Testis (tissue), 3 donors: Measurements from ENCODE around the gene LIPE. TPM values are rescaled to one million over a fixed set of nuclear protein-coding genes. Genes with fewer than 3 reads are reported as not detected.

ENCODE experiments used
- DNase-seq: peaks from one replicate; pipeline ENCODE4 v3.0.0-alpha.2; 2019
- H3K27ac ChIP-seq, 2 donors: fragments of 200-600 bp; sonication (generic); one replicate each; pipeline ENCODE4 v1.5.1; 2019
- H3K27me3 ChIP-seq: fragments of 200-600 bp; sonication (generic); one replicate; pipeline ENCODE4 v1.5.1; 2019
- H3K36me3 ChIP-seq: fragments of 200-600 bp; sonication (generic); one replicate; pipeline ENCODE4 v1.5.1; 2017; ENCODE audit warnings: low read depth; ENCODE audit errors: missing control alignments
- H3K4me1 ChIP-seq: fragments of 200-600 bp; sonication (generic); one replicate; pipeline ENCODE4 v1.5.1; 2019
- H3K4me3 ChIP-seq, 2 donors: fragments of 200-600 bp; sonication (generic); one replicate each; pipeline ENCODE4 v1.5.1; 2017 to 2019
- H3K9me3 ChIP-seq: fragments of 200-600 bp; sonication (generic); one replicate; pipeline ENCODE4 v1.5.1; 2017
- POLR2A ChIP-seq: fragments of 450-650 bp; IDR thresholded peaks from one replicate; pipeline ENCODE4 v1.6.1; 2017; ENCODE audit warnings: antibody characterized with exemption, mild to moderate bottlenecking, moderate library complexity
- WGBS, 2 donors: methylation state at CpG; one replicate each; pipeline ENCODE4 v1.1.5; 2018; 5-methylcytosine and 5-hydroxymethylcytosine counted together
- intact Hi-C: fragments of 100-400 bp; cut with DNase I; formaldehyde crosslinking; loops from one replicate; pipeline ENCODE4 v1.15.1; 2023; ENCODE audit warnings: low total_unique reads
- polyA plus RNA-seq: library from polyadenylated mRNA; stranded (reverse); fragments of 350-450 nt; fragmentation: Illumina TruSeq; extraction: RNeasy Lipid Tissue Mini Kit (QIAGEN cat#74804); gene quantifications from one replicate; pipeline ENCODE4 v1.2.3, GENCODE V29; 2014; ENCODE audit warnings: low read depth, low replicate concordance; ENCODE audit not compliant: insufficient read depth
- small RNA-seq, 2 donors: library from RNA; depleted of rRNA; stranded (forward); fragments of <200 nt; gene quantifications; one replicate each; pipeline ENCODE3, GENCODE V24; 2016
- total RNA-seq, 2 donors: library from RNA; depleted of rRNA; stranded (reverse); fragments of >200 nt; gene quantifications; one replicate each; pipeline ENCODE4 v1.2.3, GENCODE V29; 2016
- TF ChIP-seq, protein P1 (sequence below), 3 experiments: fragments of 450-650 bp in 2 of 3; fragments of 200-600 bp in 1 of 3; sonication (generic) in 1 of 3; IDR thresholded peaks; one replicate each; pipeline ENCODE4 v1.5.1; 2016 to 2019; ENCODE audit warnings: antibody characterized with exemption in 3 of 3, mild to moderate bottlenecking in 2 of 3, moderate library complexity in 1 of 3

The LIPE gene
- total and polyA plus RNA-seq, 3 donors from 2014 or later = 49.2 to 131 (median 73.5) TPM

DNA sequence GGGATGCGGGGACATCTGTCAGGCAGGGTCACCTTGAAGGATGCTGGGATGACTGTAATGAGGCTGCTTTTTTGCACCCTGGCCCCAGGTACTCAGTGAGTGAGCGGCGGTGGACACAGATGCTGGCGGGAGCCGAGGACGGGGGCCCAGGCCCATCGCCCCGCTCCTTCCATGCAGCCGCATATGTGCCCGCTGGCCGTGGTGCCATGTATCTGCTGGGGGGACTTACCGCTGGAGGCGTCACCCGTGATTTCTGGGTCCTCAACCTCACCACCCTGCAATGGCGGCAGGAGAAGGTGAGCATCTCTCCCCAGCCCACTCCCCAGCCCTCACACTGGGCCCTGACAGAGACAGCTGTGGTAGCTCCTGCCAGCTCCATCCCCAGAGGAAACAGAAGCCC, 70.5 kb downstream of the LIPE start:
- no peak for DNase-seq
- intact Hi-C loops = no loop called here
- Histone ChIP-seq H3K4me3 (no peak overlapping the region), H3K4me1 (peaks cover 19% of the 10 kb centered on the region), H3K9me3 (no peaks in the 10 kb centered on the region), H3K36me3 (no peaks in the 10 kb centered on the region), H3K27ac (no peak overlapping the region), H3K27me3 (no peaks in the 10 kb centered on the region)
- no peak for TF ChIP-seq POLR2A
- TF ChIP-seq, protein P1, sequence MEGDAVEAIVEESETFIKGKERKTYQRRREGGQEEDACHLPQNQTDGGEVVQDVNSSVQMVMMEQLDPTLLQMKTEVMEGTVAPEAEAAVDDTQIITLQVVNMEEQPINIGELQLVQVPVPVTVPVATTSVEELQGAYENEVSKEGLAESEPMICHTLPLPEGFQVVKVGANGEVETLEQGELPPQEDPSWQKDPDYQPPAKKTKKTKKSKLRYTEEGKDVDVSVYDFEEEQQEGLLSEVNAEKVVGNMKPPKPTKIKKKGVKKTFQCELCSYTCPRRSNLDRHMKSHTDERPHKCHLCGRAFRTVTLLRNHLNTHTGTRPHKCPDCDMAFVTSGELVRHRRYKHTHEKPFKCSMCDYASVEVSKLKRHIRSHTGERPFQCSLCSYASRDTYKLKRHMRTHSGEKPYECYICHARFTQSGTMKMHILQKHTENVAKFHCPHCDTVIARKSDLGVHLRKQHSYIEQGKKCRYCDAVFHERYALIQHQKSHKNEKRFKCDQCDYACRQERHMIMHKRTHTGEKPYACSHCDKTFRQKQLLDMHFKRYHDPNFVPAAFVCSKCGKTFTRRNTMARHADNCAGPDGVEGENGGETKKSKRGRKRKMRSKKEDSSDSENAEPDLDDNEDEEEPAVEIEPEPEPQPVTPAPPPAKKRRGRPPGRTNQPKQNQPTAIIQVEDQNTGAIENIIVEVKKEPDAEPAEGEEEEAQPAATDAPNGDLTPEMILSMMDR (IDR thresholded peaks at IDR 0.05) = no peak
- 83 to 97% methylated on average over 1 to 15 of the region's 15 CpGs for WGBS, 2 donors

DNA sequence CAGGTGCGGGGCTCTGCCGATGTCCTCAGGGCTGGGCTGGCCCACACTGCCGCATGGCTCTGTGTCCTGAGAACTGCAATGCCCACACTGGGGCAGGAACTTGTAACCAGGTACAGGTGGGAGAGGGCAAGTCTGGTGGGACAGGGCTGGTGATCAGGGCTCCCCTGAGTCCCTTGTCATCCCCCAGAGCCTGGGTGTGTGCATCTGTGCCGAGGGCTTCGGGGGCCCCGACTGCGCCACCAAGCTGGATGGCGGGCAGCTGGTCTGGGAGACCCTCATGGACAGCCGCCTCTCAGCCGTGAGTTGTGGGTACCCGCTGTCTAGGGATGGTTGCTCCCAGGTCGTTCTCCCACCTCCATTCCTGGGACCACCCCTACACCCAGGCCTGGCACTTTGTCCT, 71.3 kb downstream of the LIPE start:
- Histone ChIP-seq H3K4me3 (no peak overlapping the region), H3K9me3 (no peaks in the 10 kb centered on the region), H3K27ac (no peak overlapping the region), H3K27me3 (no peaks in the 10 kb centered on the region), H3K36me3 (no peaks in the 10 kb centered on the region), H3K4me1 (peaks cover 19% of the 10 kb centered on the region)
- 80 to 91% methylated on average over 1 to 12 of the region's 12 CpGs for WGBS, 2 donors
- TF ChIP-seq, protein P1 (IDR thresholded peaks at IDR 0.05) = no peak
- TF ChIP-seq POLR2A = no peak
- intact Hi-C loops = no loop called here
- no peak for DNase-seq

DNA sequence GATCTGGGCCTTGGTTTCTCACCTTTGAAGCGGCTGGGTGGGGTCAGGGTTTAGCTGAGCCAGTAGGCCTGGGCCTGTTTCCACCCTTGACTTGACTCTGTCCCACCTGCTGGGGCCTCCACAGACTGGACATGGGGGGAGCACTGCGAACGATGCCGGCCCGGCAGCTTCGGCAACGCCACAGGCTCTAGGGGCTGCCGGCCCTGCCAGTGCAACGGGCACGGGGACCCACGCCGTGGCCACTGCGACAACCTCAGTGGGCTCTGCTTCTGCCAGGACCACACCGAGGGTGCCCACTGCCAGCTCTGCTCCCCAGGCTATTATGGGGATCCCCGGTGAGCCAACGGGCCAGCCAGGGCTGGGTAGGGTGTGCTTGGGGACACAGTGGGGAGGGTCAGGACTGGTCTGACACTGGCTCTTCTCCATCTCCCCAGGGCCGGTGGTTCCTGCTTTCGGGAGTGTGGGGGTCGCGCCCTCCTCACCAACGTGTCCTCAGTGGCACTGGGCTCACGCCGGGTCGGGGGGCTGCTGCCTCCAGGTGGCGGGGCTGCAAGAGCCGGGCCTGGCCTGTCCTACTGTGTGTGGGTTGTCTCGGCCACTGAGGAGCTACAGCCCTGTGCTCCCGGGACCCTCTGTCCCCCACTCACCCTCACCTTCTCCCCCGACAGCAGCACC, 73.7 kb downstream of the LIPE start:
- no peak for DNase-seq
- TF ChIP-seq, protein P1 (IDR thresholded peaks at IDR 0.05) = no peak
- no peak for TF ChIP-seq POLR2A
- Histone ChIP-seq H3K27ac (no peak overlapping the region), H3K36me3 (no peaks in the 10 kb centered on the region), H3K27me3 (no peaks in the 10 kb centered on the region), H3K4me3 (no peak overlapping the region), H3K4me1 (peaks cover 8% of the 10 kb centered on the region), H3K9me3 (no peaks in the 10 kb centered on the region)
- intact Hi-C loops = no loop called here
- WGBS, 2 donors = 83 to 95% methylated on average over 6 to 28 of the region's 29 CpGs

DNA sequence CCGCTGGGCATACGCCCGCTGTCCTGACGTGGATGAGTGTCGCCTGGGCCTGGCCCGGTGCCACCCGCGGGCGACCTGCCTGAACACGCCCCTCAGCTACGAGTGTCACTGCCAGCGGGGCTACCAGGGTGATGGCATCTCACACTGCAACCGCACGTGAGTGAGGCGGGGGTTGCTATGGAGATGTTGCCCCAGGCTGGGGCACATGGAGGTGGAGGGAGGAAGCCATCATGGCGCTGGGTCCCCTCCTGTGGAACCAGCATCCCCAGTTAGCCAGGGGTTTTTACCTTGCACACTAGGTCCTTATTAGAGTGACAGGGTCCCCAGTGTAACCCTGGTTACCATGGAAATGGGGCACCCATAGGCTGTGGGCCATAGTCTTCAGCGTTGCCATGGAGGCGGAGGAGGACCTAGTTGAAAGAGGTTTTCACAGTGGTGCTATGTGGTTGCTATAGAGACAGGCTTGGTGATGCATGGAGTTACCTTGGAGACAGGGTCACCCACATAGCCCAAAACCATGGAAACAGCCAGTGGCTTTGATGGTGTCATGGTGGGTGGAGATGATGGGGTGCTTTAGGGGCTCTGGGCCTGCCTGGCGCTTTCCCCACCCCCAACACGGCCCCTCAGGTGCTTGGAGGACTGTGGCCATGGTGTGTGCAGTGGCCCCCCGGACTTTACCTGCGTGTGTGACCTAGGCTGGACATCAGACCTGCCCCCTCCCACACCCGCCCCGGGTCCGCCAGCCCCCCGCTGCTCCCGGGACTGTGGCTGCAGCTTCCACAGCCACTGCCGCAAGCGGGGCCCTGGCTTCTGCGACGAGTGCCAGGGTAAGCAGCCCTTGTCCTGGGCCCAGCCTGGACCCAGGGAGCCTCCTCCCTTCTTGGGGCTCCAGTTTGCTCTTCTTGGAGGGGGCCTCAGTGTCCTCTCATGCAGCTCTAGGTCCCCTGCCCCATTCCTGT, 74.6 kb downstream of the LIPE start:
- H3K4me3 ChIP-seq = no peak overlapping the region
- TF ChIP-seq, protein P1 (IDR thresholded peaks at IDR 0.05) = no peak
- no peak for TF ChIP-seq POLR2A
- H3K9me3 ChIP-seq = no peaks in the 10 kb centered on the region
- intact Hi-C loops = no loop called here
- WGBS, 2 donors = 92 to 95% methylated on average over 15 to 27 of the region's 31 CpGs
- H3K36me3 ChIP-seq = no peaks in the 10 kb centered on the region
- no peaks in the 10 kb centered on the region for H3K4me1 ChIP-seq
- H3K27me3 ChIP-seq = no peaks in the 10 kb centered on the region
- no peak for DNase-seq
- no peak overlapping the region for H3K27ac ChIP-seq

Small RNAs within 50 kb of the gene (small RNA-seq; reads per million reads assigned to genes)
- 0 reads per million in 2 donors for gene RNU4-60P

Other genes starting within 250 kb of the LIPE start
- gene DEDD2, start 209.7 kb downstream of the LIPE start, total RNA-seq = 10 to 100 TPM; 54.4 to 80.0 TPM
- gene DEDD2, start 209.7 kb downstream of the LIPE start, polyA plus RNA-seq = 40.7 TPM
- gene ZNF526, start 207.1 kb downstream of the LIPE start, total RNA-seq = 10 to 100 TPM; 10.1 to 12.2 TPM
- 10.1 TPM for gene ZNF526, start 207.1 kb downstream of the LIPE start, polyA plus RNA-seq
- 10 to 100 TPM; 54.3 to 64.3 TPM for gene GSK3A, start 184.8 kb downstream of the LIPE start, total RNA-seq
- gene GSK3A, start 184.8 kb downstream of the LIPE start, polyA plus RNA-seq = 98.1 TPM
- gene ERF, start 172.3 kb downstream of the LIPE start, total RNA-seq = 100 to 1,000 TPM in 1 of 2 donors, 10 to 100 TPM in 1; 85.4 to 120 TPM
- 59.6 TPM for gene ERF, start 172.3 kb downstream of the LIPE start, polyA plus RNA-seq
- 100 to 1,000 TPM; 163 to 181 TPM for gene CIC, start 158.1 kb downstream of the LIPE start, total RNA-seq
- gene CIC, start 158.1 kb downstream of the LIPE start, polyA plus RNA-seq = 95.6 TPM
- 10 to 100 TPM; 16.8 to 18.3 TPM for gene PRR19, start 125.3 kb downstream of the LIPE start, total RNA-seq
- gene PRR19, start 125.3 kb downstream of the LIPE start, polyA plus RNA-seq = 37.4 TPM
- 10 to 100 TPM; 50.7 to 66.7 TPM for gene PAFAH1B3, start 124.8 kb downstream of the LIPE start, total RNA-seq
- 45.1 TPM for gene PAFAH1B3, start 124.8 kb downstream of the LIPE start, polyA plus RNA-seq
- 10 to 100 TPM in 1 of 2 donors, 1 to 10 TPM in 1; 7.2 to 12.3 TPM for gene TMEM145, start 114.1 kb downstream of the LIPE start, total RNA-seq
- gene TMEM145, start 114.1 kb downstream of the LIPE start, polyA plus RNA-seq = 6.9 TPM
- 10 to 100 TPM; 26.9 to 27.3 TPM for gene MEGF8, start 101.8 kb downstream of the LIPE start, total RNA-seq
- gene MEGF8, start 101.8 kb downstream of the LIPE start, polyA plus RNA-seq = 18.8 TPM
- gene CNFN, start 37.1 kb downstream of the LIPE start, total RNA-seq = 1 to 10 TPM; 1.9 to 5.0 TPM
- 2.2 TPM for gene CNFN, start 37.1 kb downstream of the LIPE start, polyA plus RNA-seq
- not detected for gene CXCL17, start 15.6 kb upstream of the LIPE start, total RNA-seq
- gene CXCL17, start 15.6 kb upstream of the LIPE start, polyA plus RNA-seq = not detected
- 10 to 100 TPM; 12.7 to 13.7 TPM for gene CEACAM1, start 101.1 kb upstream of the LIPE start, total RNA-seq
- gene CEACAM1, start 101.1 kb upstream of the LIPE start, polyA plus RNA-seq = 6.8 TPM
- under 1 TPM in 1 of 2 donors, not detected in 1; 0.16 TPM for gene CEACAM8, start 167.5 kb upstream of the LIPE start, total RNA-seq
- not detected for gene CEACAM8, start 167.5 kb upstream of the LIPE start, polyA plus RNA-seq